Peyer's patch (tissue), 4 donors: ENCODE data around the gene ANKRD36.
"Not testable (repeated sequence)": the region's sequence is repeated elsewhere in the genome, so short reads cannot be mapped to it uniquely, and the experiment has no call there.

Experiments used
- CTCF ChIP-seq, 6 experiments: fragments of 450-650 bp in 4 of 6; fragments of 200-600 bp in 2 of 6; sonication (generic) in 1 of 6; IDR thresholded peaks; one replicate each; pipeline ENCODE4 v1.5.1; 2017 to 2019; ENCODE audit warnings: antibody characterized with exemption in 6 of 6, mild to moderate bottlenecking in 3 of 6, moderate library complexity in 1 of 6
- POLR2A ChIP-seq, 2 donors: fragments of 450-650 bp; IDR thresholded peaks; one replicate each; pipeline ENCODE4 v1.5.1; 2017; ENCODE audit warnings: antibody characterized with exemption in 2 of 2, mild to moderate bottlenecking in 2 of 2, moderate library complexity in 2 of 2

- TF ChIP-seq CTCF, POLR2A (IDR thresholded peaks at IDR 0.05): not testable (repeated sequence)
Measured at GRCh38 chr2:97083516-97083915, 29.4 kb upstream of the ANKRD36 start.
